Trophoblast cell (in vitro differentiated cells and primary cell): ENCODE results near the gene MUS81.
A peak's percentile ranks its signal among the peaks of the same experiment; 100 is the strongest.

Experiments used
- DNase-seq, 2 donors: peaks; one replicate each; pipeline ENCODE4 v3.0.0-alpha.2; 2016
- H2AFZ ChIP-seq: 2 replicates; pipeline ENCODE4 v1.6.1; 2013; ENCODE audit warnings: low read length, moderate library complexity, mild to moderate bottlenecking; ENCODE audit not compliant: insufficient read depth, poor library complexity
- H2AK5ac ChIP-seq: 2 replicates; pipeline ENCODE4 v1.6.1; 2013; ENCODE audit warnings: mild to moderate bottlenecking, low read length
- H2BK120ac ChIP-seq: 2 replicates; pipeline ENCODE4 v1.6.1; 2013; ENCODE audit warnings: low read length, mild to moderate bottlenecking, moderate library complexity; ENCODE audit not compliant: insufficient read depth, poor library complexity
- H2BK12ac ChIP-seq: 2 replicates; pipeline ENCODE4 v1.6.1; 2013; ENCODE audit warnings: mild to moderate bottlenecking, low read length, moderate library complexity
- H2BK5ac ChIP-seq: 2 replicates; pipeline ENCODE4 v1.6.1; 2013; ENCODE audit warnings: low read length, low read depth, moderate library complexity, mild to moderate bottlenecking; ENCODE audit not compliant: poor library complexity
- H3K14ac ChIP-seq: 2 replicates; pipeline ENCODE4 v1.6.1; 2013; ENCODE audit warnings: mild to moderate bottlenecking, low read length
- H3K18ac ChIP-seq: 2 replicates; pipeline ENCODE4 v1.6.1; 2013; ENCODE audit warnings: mild to moderate bottlenecking, low read length
- H3K23ac ChIP-seq: 2 replicates; pipeline ENCODE4 v1.6.1; 2013; ENCODE audit warnings: low read length
- H3K27ac ChIP-seq: 2 replicates; pipeline ENCODE4 v1.5.1; 2013; ENCODE audit warnings: low read depth, mild to moderate bottlenecking, inconsistent platforms, low read length, moderate library complexity
- H3K27me3 ChIP-seq: 2 replicates; pipeline ENCODE4 v1.6.1; 2013; ENCODE audit warnings: inconsistent platforms, mild to moderate bottlenecking, low read length, moderate library complexity; ENCODE audit not compliant: insufficient read depth
- H3K36me3 ChIP-seq, 2 experiments: 1 replicate in 1 of 2; 2 replicates in 1 of 2; pipeline ENCODE4 v1.6.1; 2013; ENCODE audit warnings: low read length in 2 of 2, mild to moderate bottlenecking in 2 of 2, moderate library complexity in 1 of 2; ENCODE audit not compliant: insufficient read depth in 2 of 2, control insufficient read depth in 1 of 2
- H3K4ac ChIP-seq: 2 replicates; pipeline ENCODE4 v1.6.1; 2013; ENCODE audit warnings: low read depth, mild to moderate bottlenecking, low read length, moderate library complexity
- H3K4me1 ChIP-seq, 2 experiments: 1 replicate in 1 of 2; 2 replicates in 1 of 2; pipeline ENCODE4 v1.6.1; 2013; ENCODE audit warnings: low read length in 2 of 2, mild to moderate bottlenecking in 2 of 2, moderate library complexity in 1 of 2; ENCODE audit not compliant: insufficient read depth in 2 of 2, control insufficient read depth in 1 of 2
- H3K4me2 ChIP-seq: 2 replicates; pipeline ENCODE4 v1.6.1; 2013; ENCODE audit warnings: inconsistent platforms, mild to moderate bottlenecking, low read length, moderate library complexity
- H3K4me3 ChIP-seq: 2 replicates; pipeline ENCODE4 v1.5.1; 2013; ENCODE audit warnings: mild to moderate bottlenecking, low read depth, low read length, inconsistent platforms
- H3K79me1 ChIP-seq: one replicate; pipeline ENCODE4 v1.6.1; 2013; ENCODE audit warnings: low read length
- H3K79me2 ChIP-seq: 2 replicates; pipeline ENCODE4 v1.6.1; 2013; ENCODE audit warnings: low read length, mild to moderate bottlenecking; ENCODE audit not compliant: control insufficient read depth, insufficient read depth, poor library complexity
- H3K9ac ChIP-seq: 2 replicates; pipeline ENCODE4 v1.6.1; 2013; ENCODE audit warnings: mild to moderate bottlenecking, low read length
- H3K9me3 ChIP-seq: 2 replicates; pipeline ENCODE4 v1.6.1; 2013; ENCODE audit warnings: low read depth, mild to moderate bottlenecking, control low read depth, inconsistent platforms, low read length; ENCODE audit not compliant: insufficient read depth
- H4K12ac ChIP-seq: 2 replicates; pipeline ENCODE4 v1.6.1; 2013; ENCODE audit warnings: low read depth, mild to moderate bottlenecking, low read length, moderate library complexity
- H4K8ac ChIP-seq: 2 replicates; pipeline ENCODE4 v1.6.1; 2013; ENCODE audit warnings: low read depth, mild to moderate bottlenecking, low read length, moderate library complexity
- H4K91ac ChIP-seq: one replicate; pipeline ENCODE4 v1.6.1; 2013; ENCODE audit warnings: low read depth, mild to moderate bottlenecking, low read length, moderate library complexity
- WGBS: extraction: QIAGEN DNeasy Blood & Tissue Kit; methylation state at CpG from one replicate; pipeline ENCODE4 v1.1.7; 2013; ENCODE audit warnings: missing lambda C conversion rate; ENCODE audit not compliant: insufficient read length, insufficient coverage; ENCODE audit errors: extremely low coverage; 5-methylcytosine and 5-hydroxymethylcytosine counted together

The MUS81 gene

DNA sequence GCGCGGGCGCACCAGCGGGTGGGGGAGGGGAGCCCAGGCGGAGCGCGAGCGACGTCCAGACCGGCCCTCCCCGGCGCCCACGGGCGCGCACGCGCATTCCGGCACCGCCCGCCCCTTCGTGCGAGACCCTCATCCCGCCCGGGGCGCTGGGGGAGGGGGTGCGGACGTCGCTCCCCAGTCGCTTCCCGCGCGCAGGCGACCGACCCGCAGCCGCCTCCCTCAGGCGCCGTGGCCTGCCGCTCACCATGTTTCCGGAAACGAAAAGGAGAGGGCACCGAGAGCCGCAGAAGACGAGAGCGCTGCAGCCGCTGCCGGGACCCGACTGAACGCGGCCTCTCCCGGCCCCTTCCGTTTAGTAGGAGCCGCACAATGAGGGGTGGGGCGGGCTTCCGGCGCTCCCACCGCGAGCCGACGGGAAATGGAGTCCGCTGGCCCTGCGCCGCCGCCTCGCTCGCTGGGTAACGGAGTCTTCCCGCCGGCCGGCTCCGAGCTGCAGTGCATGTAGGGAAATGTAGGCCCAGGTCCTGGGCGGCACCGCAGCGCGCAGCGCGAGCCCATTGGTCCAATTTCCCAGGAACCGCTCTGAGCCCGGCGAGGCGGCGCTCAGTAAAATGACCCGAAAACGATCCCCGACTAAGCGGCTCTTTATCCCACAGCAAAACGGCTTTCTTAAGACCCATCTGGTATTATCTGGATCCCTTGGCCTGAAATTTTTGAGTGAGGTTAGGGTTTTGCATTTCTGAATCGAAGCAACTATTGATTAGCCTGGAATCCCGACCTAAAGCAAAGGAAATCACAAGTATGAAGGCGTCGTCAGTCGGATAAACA is 2.2 kb upstream of the MUS81 start, which contains the start of gene CFL1:
Gene CFL1 (minus strand): TSS at position 328 of the 828 bp plus-strand sequence. CDS start 81 bp downstream, at position 247.
- Histone ChIP-seq H3K18ac (peak within 1 kb of the TSS; percentile 95), H3K9ac (peak within 1 kb of the TSS; percentile 98), H3K27ac (peak within 1 kb of the TSS; percentile 97), H3K23ac (no peak within 1 kb of the TSS), H2BK120ac (peak within 1 kb of the TSS; percentile 93), H3K4ac (peak within 1 kb of the TSS; percentile 98), H3K4me2 (peak within 1 kb of the TSS; percentile 91), H2AK5ac (peak within 1 kb of the TSS; percentile 97), H4K12ac (peak within 1 kb of the TSS; percentile 89), H2BK5ac (peak within 1 kb of the TSS; percentile 89), H2AFZ (peak within 1 kb of the TSS; percentile 59), H3K14ac (peak within 1 kb of the TSS; percentile 99), H3K79me1 (peaks cover 30% of the 10 kb centered on the region), H3K27me3 (no peaks in the 10 kb centered on the region), H3K4me3 (peak within 1 kb of the TSS; percentile 98), H4K91ac (peak within 1 kb of the TSS; percentile 98), H3K36me3 (peaks cover 52 to 53% of the 10 kb centered on the region in 2 experiments), H3K9me3 (peaks cover 2% of the 10 kb centered on the region), H3K4me1 (peaks cover 17 to 18% of the 10 kb centered on the region in 2 experiments), H3K79me2 (peaks cover 35% of the 10 kb centered on the region), H4K8ac (peak within 1 kb of the TSS; percentile 59), H2BK12ac (peak within 1 kb of the TSS; percentile 31)
- peak; percentile 98 to 99 for DNase-seq
- no CpG with 5 or more reads among the region's 92 CpGs for WGBS

GRCh38 chr11:65858681-65859087 is 1.5 kb upstream of the MUS81 start:
- H2BK12ac ChIP-seq: no peak overlapping the region
- WGBS: no CpG with 5 or more reads among the region's 10 CpGs
- no peak overlapping the region for H2AK5ac ChIP-seq
- H3K4me3 ChIP-seq: peak overlapping the region; percentile 51
- peak overlapping the region; percentile 71 for H2BK5ac ChIP-seq
- H3K4me2 ChIP-seq: peak overlapping the region; percentile 87
- H4K91ac ChIP-seq: peak overlapping the region; percentile 33
- peaks cover 30% of the 10 kb centered on the region for H3K79me1 ChIP-seq
- peaks cover 2% of the 10 kb centered on the region for H3K9me3 ChIP-seq
- peaks cover 17 to 18% of the 10 kb centered on the region in 2 experiments for H3K4me1 ChIP-seq
- peak overlapping the region; percentile 77 for H3K27ac ChIP-seq
- DNase-seq: peak in 1 of 2 donors; percentile 48
- peak overlapping the region; percentile 89 for H3K9ac ChIP-seq
- H2AFZ ChIP-seq: peak overlapping the region; percentile 32
- H2BK120ac ChIP-seq: peak overlapping the region; percentile 3
- peak overlapping the region; percentile 7 for H4K8ac ChIP-seq
- H3K79me2 ChIP-seq: peaks cover 35% of the 10 kb centered on the region
- H3K4ac ChIP-seq: no peak overlapping the region
- no peak overlapping the region for H4K12ac ChIP-seq
- H3K18ac ChIP-seq: no peak overlapping the region
- H3K14ac ChIP-seq: peak overlapping the region; percentile 25
- H3K27me3 ChIP-seq: no peaks in the 10 kb centered on the region
- no peak overlapping the region for H3K23ac ChIP-seq
- peaks cover 52 to 53% of the 10 kb centered on the region in 2 experiments for H3K36me3 ChIP-seq

DNA sequence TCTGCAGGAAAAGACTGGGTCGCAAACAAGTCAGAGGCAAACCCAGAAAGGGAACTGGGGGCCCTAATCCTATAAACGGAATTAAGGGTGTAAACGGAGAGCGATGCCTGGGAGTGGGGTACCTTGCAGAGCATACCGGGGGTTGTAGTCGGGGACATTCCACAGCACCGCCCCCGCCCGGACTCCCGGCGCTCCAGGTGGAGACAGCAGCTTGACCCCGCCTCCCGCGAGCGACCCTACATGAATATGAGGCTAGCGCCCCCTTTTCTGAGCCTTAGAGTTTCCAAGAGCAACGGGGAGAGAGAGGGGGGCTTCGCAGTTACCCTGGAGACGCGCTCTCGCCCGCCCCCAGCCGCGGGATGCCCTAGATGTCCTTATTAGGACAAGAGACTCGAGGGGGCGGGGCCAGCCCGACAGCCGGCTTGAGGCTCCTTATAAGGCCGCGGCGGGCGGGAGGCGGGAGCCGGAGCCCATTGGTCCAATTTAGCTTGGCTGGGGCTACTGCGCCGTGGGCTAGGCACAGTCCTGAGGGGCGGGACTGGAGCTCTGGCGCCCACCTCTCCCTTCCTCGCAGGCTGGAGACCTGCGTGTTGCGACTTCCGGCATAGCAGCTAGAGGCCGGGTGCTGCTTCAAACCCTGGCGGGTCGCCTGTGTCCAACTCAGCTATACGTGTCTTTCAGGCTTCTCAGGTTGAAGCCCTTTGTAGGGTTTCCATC is 980 bp upstream of the MUS81 start:
- peaks cover 17 to 18% of the 10 kb centered on the region in 2 experiments for H3K4me1 ChIP-seq
- peak overlapping the region; percentile 95 for H3K27ac ChIP-seq
- peaks cover 35% of the 10 kb centered on the region for H3K79me2 ChIP-seq
- H3K4me3 ChIP-seq: peak overlapping the region; percentile 93
- H3K9ac ChIP-seq: peak overlapping the region; percentile 89
- peak overlapping the region; percentile 88 for H4K12ac ChIP-seq
- peak overlapping the region; percentile 94 for H3K14ac ChIP-seq
- peaks cover 52 to 53% of the 10 kb centered on the region in 2 experiments for H3K36me3 ChIP-seq
- no peak overlapping the region for H3K4ac ChIP-seq
- H2BK5ac ChIP-seq: peak overlapping the region; percentile 90
- peak; percentile 98 to 99 for DNase-seq
- peak overlapping the region; percentile 95 for H4K8ac ChIP-seq
- no peak overlapping the region for H3K23ac ChIP-seq
- H2BK120ac ChIP-seq: peak overlapping the region; percentile 91
- peak overlapping the region; percentile 70 for H2AFZ ChIP-seq
- H3K9me3 ChIP-seq: peaks cover 2% of the 10 kb centered on the region
- H2AK5ac ChIP-seq: peak overlapping the region; percentile 88
- no CpG with 5 or more reads among the region's 46 CpGs for WGBS
- H3K27me3 ChIP-seq: no peaks in the 10 kb centered on the region
- peak overlapping the region; percentile 97 for H4K91ac ChIP-seq
- peak overlapping the region; percentile 29 for H2BK12ac ChIP-seq
- H3K18ac ChIP-seq: peak overlapping the region; percentile 83
- H3K4me2 ChIP-seq: peak overlapping the region; percentile 87
- H3K79me1 ChIP-seq: peaks cover 30% of the 10 kb centered on the region

DNA sequence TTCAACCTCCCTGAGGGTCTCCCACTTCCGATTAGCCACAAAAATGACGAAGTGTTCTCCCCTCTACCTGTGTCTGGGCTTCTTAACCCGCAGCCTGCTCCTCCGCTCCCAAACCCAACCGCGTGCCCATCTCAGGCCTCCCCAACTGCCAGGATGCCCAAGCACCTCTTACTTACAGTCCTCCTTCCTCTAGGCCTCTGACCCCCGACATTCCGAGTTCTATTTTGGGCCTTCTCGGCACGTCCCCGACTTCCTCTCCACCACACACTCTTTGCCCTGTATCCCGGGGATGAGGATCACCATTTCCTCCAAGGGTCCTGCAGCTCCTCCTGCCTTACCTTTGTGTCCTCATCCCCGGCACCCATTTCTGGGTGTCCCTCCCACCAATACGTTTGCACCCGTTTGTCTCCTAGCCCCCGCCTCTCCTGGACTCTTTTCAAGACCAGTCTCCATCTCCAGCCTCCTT is 388 bp upstream of the MUS81 start:
- peaks cover 52 to 53% of the 10 kb centered on the region in 2 experiments for H3K36me3 ChIP-seq
- peak overlapping the region; percentile 91 for H2BK120ac ChIP-seq
- peaks cover 35% of the 10 kb centered on the region for H3K79me2 ChIP-seq
- peak overlapping the region; percentile 70 for H3K4ac ChIP-seq
- H2BK12ac ChIP-seq: peak overlapping the region; percentile 29
- peaks cover 17 to 18% of the 10 kb centered on the region in 2 experiments for H3K4me1 ChIP-seq
- H2BK5ac ChIP-seq: peak overlapping the region; percentile 90
- peak overlapping the region; percentile 95 for H4K8ac ChIP-seq
- H3K27ac ChIP-seq: peak overlapping the region; percentile 95
- H3K9ac ChIP-seq: peak overlapping the region; percentile 57
- no peaks in the 10 kb centered on the region for H3K9me3 ChIP-seq
- H3K23ac ChIP-seq: no peak overlapping the region
- no CpG with 5 or more reads among the region's 16 CpGs for WGBS
- no peak for DNase-seq
- H4K12ac ChIP-seq: peak overlapping the region; percentile 88
- peak overlapping the region; percentile 88 for H2AK5ac ChIP-seq
- peak overlapping the region; percentile 94 for H3K14ac ChIP-seq
- H3K27me3 ChIP-seq: no peaks in the 10 kb centered on the region
- peak overlapping the region; percentile 83 for H3K4me2 ChIP-seq
- peak overlapping the region; percentile 83 for H3K18ac ChIP-seq
- H4K91ac ChIP-seq: peak overlapping the region; percentile 97
- peak overlapping the region; percentile 70 for H2AFZ ChIP-seq
- H3K79me1 ChIP-seq: peaks cover 30% of the 10 kb centered on the region
- H3K4me3 ChIP-seq: peak overlapping the region; percentile 93
